Brain microvascular endothelial cell (primary cell): ENCODE data around the gene FAU.

Experiments
- DNase-seq: peaks from one replicate; pipeline ENCODE4 v3.0.0-alpha.2; 2020
- H3K27ac ChIP-seq: fragments of 250-450 bp; sonication (Bioruptor Pico); 2 replicates; pipeline ENCODE4 v1.5.1; 2020; ENCODE audit warnings: mild to moderate bottlenecking, moderate library complexity
- H3K27me3 ChIP-seq: fragments of 250-450 bp; sonication (Bioruptor Pico); replicated peaks from 2 replicates; pipeline ENCODE4 v1.5.1; 2020; ENCODE audit warnings: mild to moderate bottlenecking
- H3K36me3 ChIP-seq: fragments of 250-450 bp; sonication (Bioruptor Pico); replicated peaks from 2 replicates; pipeline ENCODE4 v1.5.1; 2020; ENCODE audit warnings: mild to moderate bottlenecking
- H3K4me3 ChIP-seq: 2 replicates; pipeline ENCODE4 v1.5.1; 2011; ENCODE audit warnings: low read depth, mild to moderate bottlenecking, control low read depth, low read length, moderate library complexity
- in situ Hi-C: cut with HindIII; loops from 2 replicates; pipeline ENCODE4 v1.10.0; 2017; ENCODE audit warnings: low sequenced_read_pairs, low pct_ligation_motif_present
- TF ChIP-seq, protein P1 (sequence below): IDR thresholded peaks from 2 replicates; pipeline ENCODE4 v1.5.1; 2011; ENCODE audit warnings: low read depth, mild to moderate bottlenecking, moderate library complexity, low read length, control low read depth, inconsistent platforms; ENCODE audit errors: missing control alignments

Gene FAU

DNA sequence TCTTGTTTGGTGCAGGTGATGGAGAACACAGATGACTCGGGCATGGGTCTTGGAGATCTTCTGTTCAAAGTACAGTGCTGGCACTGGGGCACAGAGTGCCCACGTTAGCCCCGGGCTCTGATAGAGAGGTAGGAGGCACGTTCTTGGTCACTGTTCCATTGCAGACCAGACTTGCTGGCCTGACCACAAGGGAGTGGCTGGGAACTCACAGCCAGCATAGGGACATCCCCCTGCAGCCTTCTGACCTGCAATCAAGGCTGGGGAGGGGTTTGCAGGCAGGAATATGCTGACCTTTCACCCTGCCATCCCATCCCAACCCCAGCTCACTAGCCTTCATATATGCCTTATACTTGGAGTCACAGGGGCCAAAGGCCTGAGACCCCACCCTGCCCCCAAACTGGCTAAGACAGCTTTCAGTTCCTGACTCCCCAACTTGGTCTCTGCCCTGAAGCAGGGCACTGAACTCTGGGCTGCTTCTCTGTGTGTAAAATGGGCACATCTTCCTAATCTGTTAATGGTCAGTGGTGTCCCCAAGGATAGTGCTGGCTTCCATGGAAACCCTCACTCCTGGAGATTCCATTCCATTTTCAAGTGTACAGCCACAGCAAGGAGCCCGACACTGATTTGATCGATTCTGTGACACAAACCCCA lies 4.8 kb upstream of the FAU start:
- TF ChIP-seq, protein P1, sequence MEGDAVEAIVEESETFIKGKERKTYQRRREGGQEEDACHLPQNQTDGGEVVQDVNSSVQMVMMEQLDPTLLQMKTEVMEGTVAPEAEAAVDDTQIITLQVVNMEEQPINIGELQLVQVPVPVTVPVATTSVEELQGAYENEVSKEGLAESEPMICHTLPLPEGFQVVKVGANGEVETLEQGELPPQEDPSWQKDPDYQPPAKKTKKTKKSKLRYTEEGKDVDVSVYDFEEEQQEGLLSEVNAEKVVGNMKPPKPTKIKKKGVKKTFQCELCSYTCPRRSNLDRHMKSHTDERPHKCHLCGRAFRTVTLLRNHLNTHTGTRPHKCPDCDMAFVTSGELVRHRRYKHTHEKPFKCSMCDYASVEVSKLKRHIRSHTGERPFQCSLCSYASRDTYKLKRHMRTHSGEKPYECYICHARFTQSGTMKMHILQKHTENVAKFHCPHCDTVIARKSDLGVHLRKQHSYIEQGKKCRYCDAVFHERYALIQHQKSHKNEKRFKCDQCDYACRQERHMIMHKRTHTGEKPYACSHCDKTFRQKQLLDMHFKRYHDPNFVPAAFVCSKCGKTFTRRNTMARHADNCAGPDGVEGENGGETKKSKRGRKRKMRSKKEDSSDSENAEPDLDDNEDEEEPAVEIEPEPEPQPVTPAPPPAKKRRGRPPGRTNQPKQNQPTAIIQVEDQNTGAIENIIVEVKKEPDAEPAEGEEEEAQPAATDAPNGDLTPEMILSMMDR: no peak
- peaks cover 70% of the 10 kb centered on the region for H3K36me3 ChIP-seq
- DNase-seq: no peak
- H3K27me3 ChIP-seq: no peaks in the 10 kb centered on the region
- in situ Hi-C loops: no loop called here
- no peak overlapping the region for H3K27ac ChIP-seq
- no peak overlapping the region for H3K4me3 ChIP-seq

DNA sequence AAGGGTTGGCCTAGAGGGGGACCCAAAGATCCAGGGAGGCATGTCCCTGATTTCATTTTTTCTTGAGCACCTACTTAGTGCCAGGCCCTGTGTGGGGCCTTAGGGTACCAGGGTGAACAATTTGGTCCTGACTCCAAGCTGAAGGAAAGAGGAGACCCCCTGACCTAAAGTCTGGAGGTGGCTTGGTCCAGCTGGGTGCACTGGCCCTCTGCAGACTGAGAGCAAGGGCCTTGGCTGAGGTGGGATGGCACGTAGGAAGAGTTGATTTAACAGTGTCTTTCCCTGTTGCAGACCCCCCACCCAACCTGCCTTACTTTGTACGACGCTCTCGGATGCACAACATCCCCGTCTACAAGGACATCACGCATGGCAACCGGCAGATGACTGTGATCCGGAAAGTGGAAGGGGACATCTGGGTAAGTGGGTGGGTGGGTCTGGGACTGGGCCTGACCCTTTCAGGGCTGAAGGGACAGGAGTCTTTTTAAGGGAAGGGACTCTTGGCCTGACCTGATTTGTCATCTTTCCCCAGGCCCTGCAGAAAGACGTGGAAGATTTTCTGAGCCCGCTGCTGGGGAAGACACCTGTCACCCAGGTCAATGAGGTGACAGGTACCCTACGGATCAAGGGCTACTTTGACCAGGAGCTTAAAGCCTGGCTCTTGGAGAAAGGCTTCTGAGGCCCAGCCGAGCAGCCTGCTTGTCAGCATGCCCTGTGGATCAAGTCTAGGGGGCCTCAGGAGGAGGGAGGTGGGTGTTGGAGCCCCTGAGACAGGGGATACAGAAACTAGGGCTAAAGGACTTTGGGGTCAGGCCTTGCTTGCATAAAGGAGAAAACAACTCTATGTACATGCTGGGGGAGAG lies 3.5 kb upstream of the FAU start:
- in situ Hi-C loops: no loop called here
- TF ChIP-seq, protein P1: no peak
- Histone ChIP-seq H3K36me3 (peaks cover 65% of the 10 kb centered on the region), H3K27me3 (no peaks in the 10 kb centered on the region), H3K4me3 (no peak overlapping the region), H3K27ac (no peak overlapping the region)
- no peak for DNase-seq

DNA sequence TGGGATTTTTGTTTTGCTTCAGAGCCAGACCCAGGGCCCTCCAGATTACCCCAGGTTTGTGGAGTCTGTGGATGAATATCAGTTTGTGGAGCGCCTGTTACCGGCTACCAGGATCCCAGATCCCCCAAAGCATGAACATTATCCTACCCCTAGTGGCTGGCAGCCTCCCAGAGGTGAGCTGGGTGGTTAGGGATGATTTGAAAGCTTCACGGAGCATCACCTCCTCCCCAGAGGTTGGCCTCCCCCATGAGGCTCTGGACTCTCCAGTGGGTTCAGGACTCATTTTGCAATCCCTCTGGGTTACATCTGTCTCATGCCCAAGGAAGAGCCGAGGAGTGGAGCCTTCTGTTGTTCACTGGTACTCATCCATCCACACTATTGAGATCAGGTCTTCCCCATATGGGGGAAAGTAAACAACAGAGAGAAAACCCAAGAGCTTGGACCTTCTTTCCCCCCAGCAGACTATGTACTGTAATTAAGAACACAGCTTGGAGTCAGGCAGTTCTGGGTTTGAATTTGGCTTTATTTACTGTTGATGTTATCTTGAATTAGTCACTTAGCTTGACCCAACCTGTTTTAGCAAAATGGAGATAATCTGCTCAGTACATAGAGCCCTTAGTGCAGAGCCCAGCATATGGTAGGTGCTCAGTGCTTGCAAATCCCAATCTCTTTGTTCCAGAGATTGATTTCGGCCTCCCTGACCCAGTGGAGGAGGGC lies 2.7 kb upstream of the FAU start:
- in situ Hi-C loops: no loop called here

DNA sequence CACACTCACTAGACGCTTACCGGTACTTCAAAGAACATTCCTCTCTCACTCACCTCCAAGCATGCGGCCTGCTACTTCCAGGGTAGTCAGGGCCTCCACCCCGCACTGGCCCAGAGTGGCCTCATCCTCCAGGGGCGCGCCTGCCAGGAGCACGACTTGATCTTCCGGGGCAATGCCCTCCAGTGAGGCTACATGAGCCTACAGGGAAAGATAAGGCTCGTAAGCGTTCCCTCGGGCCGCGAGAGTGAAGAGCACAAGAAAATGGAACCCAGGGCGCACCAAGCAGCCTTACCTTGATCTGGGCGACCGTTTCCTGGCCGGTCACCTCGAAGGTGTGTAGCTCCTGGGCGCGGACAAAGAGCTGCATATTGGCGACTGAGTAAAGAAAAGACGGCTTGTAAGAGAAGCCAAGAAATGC lies 478 bp downstream of the FAU start:
- DNase-seq: no peak
- H3K27me3 ChIP-seq: no peaks in the 10 kb centered on the region
- H3K36me3 ChIP-seq: peaks cover 54% of the 10 kb centered on the region
- peak overlapping the region; percentile 71 for H3K4me3 ChIP-seq
- TF ChIP-seq, protein P1: peak; percentile 3
- in situ Hi-C loops: no loop called here
- H3K27ac ChIP-seq: peak overlapping the region; percentile 67

More for the DNA sequence above, 2.7 kb upstream of the FAU start:
- H3K4me3 ChIP-seq: no peak overlapping the region
- no peak overlapping the region for H3K27ac ChIP-seq
- H3K27me3 ChIP-seq: no peaks in the 10 kb centered on the region
- no peak for DNase-seq
- TF ChIP-seq, protein P1: no peak
- H3K36me3 ChIP-seq: peaks cover 65% of the 10 kb centered on the region

DNA sequence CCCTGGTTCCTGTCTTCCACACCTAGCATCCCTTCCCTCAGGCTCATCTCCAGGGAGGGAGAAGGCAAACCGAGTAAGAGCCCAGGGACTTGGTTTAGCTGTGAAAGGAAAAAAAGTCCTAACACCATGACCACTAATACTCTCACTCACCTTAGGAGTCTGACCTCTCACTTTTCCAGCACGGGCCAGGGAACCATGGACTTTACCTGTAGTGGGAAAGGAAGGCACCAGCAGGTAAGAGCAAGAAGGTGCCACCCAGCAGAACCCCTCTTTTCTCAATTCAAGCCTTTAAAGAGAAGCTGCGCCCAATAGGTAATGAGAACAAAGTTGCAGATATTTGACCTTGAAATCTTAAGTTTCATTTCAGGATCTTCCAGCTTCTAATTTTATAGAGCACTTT lies 1.1 kb downstream of the FAU start:
- no peak overlapping the region for H3K27ac ChIP-seq
- H3K36me3 ChIP-seq: peaks cover 51% of the 10 kb centered on the region

More for the DNA sequence above, 1.1 kb downstream of the FAU start:
- peak overlapping the region; percentile 71 for H3K4me3 ChIP-seq
- no peaks in the 10 kb centered on the region for H3K27me3 ChIP-seq
- TF ChIP-seq, protein P1: no peak
- DNase-seq: no peak
- in situ Hi-C loops: no loop called here
